H9 (cell line): Measurements from ENCODE around the gene DDX11. TPM values are rescaled to one million over a fixed set of nuclear protein-coding genes. Genes with fewer than 3 reads are reported as not detected.

Experiments used
- DNase-seq: peaks from one replicate; pipeline ENCODE4 v3.0.0-alpha.2; 2017
- H2AFZ ChIP-seq: one replicate; pipeline ENCODE4 v1.6.1; 2013; ENCODE audit warnings: mild to moderate bottlenecking, low read length, control low read depth, moderate library complexity
- H2AK5ac ChIP-seq: 2 replicates; pipeline ENCODE4 v1.6.1; 2013; ENCODE audit warnings: low read length, control low read depth, mixed read lengths; ENCODE audit not compliant: insufficient read length
- H2BK120ac ChIP-seq: one replicate; pipeline ENCODE4 v1.6.1; 2013; ENCODE audit warnings: low read depth, mild to moderate bottlenecking, low read length, control low read depth, inconsistent platforms; ENCODE audit not compliant: poor library complexity, severe bottlenecking
- H2BK12ac ChIP-seq: 2 replicates; pipeline ENCODE4 v1.6.1; 2013; ENCODE audit warnings: low read length, control low read depth, mixed read lengths, low read depth; ENCODE audit not compliant: insufficient read length
- H2BK15ac ChIP-seq: 2 replicates; pipeline ENCODE4 v1.6.1; 2013; ENCODE audit warnings: low read depth, low read length, control low read depth
- H2BK20ac ChIP-seq: one replicate; pipeline ENCODE4 v1.6.1; 2013; ENCODE audit warnings: low read depth, mild to moderate bottlenecking, low read length, control low read depth, inconsistent platforms; ENCODE audit not compliant: poor library complexity, severe bottlenecking
- H2BK5ac ChIP-seq: 2 replicates; pipeline ENCODE4 v1.6.1; 2013; ENCODE audit warnings: low read length, control low read depth, mixed read lengths; ENCODE audit not compliant: insufficient read length
- H3K14ac ChIP-seq: 2 replicates; pipeline ENCODE4 v1.6.1; 2013; ENCODE audit warnings: low read length, control low read depth; ENCODE audit not compliant: insufficient read depth
- H3K18ac ChIP-seq: 2 replicates; pipeline ENCODE4 v1.6.1; 2013; ENCODE audit warnings: low read depth, mild to moderate bottlenecking, mixed read lengths, low read length, control low read depth; ENCODE audit not compliant: insufficient read length
- H3K23ac ChIP-seq: 2 replicates; pipeline ENCODE4 v1.6.1; 2013; ENCODE audit warnings: low read length, control low read depth, mixed read lengths, low read depth; ENCODE audit not compliant: insufficient read length
- H3K23me2 ChIP-seq: 2 replicates; pipeline ENCODE4 v1.6.1; 2013; ENCODE audit warnings: low read depth, mild to moderate bottlenecking, mixed read lengths, low read length, control low read depth; ENCODE audit not compliant: insufficient read length, poor library complexity, severe bottlenecking
- H3K27ac ChIP-seq: 2 replicates; pipeline ENCODE4 v1.5.1; 2013; ENCODE audit warnings: low read length, control low read depth, mixed read lengths, low read depth; ENCODE audit not compliant: insufficient read length
- H3K27me3 ChIP-seq: 2 replicates; pipeline ENCODE4 v1.6.1; 2013; ENCODE audit warnings: low read length, control low read depth, inconsistent platforms; ENCODE audit not compliant: insufficient read depth
- H3K4ac ChIP-seq: 2 replicates; pipeline ENCODE4 v1.6.1; 2013; ENCODE audit warnings: low read depth, mild to moderate bottlenecking, control low read depth, inconsistent platforms, low read length, moderate library complexity
- H3K4me1 ChIP-seq: 2 replicates; pipeline ENCODE4 v1.6.1; 2013; ENCODE audit warnings: low read length, control low read depth, inconsistent platforms; ENCODE audit not compliant: insufficient read depth
- H3K4me2 ChIP-seq: 2 replicates; pipeline ENCODE4 v1.6.1; 2013; ENCODE audit warnings: low read length, control low read depth, mixed read lengths; ENCODE audit not compliant: insufficient read length, insufficient read depth
- H3K56ac ChIP-seq: 2 replicates; pipeline ENCODE4 v1.6.1; 2013; ENCODE audit warnings: low read depth, mild to moderate bottlenecking, mixed read lengths, low read length, control low read depth; ENCODE audit not compliant: insufficient read length
- H3K79me1 ChIP-seq: 2 replicates; pipeline ENCODE4 v1.6.1; 2013; ENCODE audit warnings: low read depth, mild to moderate bottlenecking, moderate library complexity, low read length, control low read depth, inconsistent platforms; ENCODE audit not compliant: insufficient read depth, poor library complexity, severe bottlenecking
- H3K79me2 ChIP-seq: 2 replicates; pipeline ENCODE4 v1.6.1; 2013; ENCODE audit warnings: low read length, control low read depth, inconsistent platforms; ENCODE audit not compliant: insufficient read depth
- H3K9ac ChIP-seq: 2 replicates; pipeline ENCODE4 v1.6.1; 2013; ENCODE audit warnings: low read length, control low read depth, mixed read lengths; ENCODE audit not compliant: insufficient read length; ENCODE audit errors: extremely low read depth
- H3K9me3 ChIP-seq: one replicate; pipeline ENCODE4 v1.6.1; 2013; ENCODE audit warnings: low read depth, low read length, inconsistent platforms; ENCODE audit not compliant: control insufficient read depth
- H3T11ph ChIP-seq: one replicate; pipeline ENCODE4 v1.6.1; 2013; ENCODE audit warnings: mild to moderate bottlenecking, low read length, control low read depth, inconsistent platforms
- H4K20me1 ChIP-seq: one replicate; pipeline ENCODE4 v1.6.1; 2013; ENCODE audit not compliant: control insufficient read depth, insufficient read length, insufficient read depth
- H4K5ac ChIP-seq: 2 replicates; pipeline ENCODE4 v1.6.1; 2013; ENCODE audit warnings: low read depth, mild to moderate bottlenecking, mixed read lengths, low read length, control low read depth; ENCODE audit not compliant: insufficient read length
- H4K8ac ChIP-seq: replicated peaks from 2 replicates; pipeline ENCODE4 v1.6.1; 2013; ENCODE audit warnings: low read length, control low read depth, mixed read lengths, low read depth; ENCODE audit not compliant: insufficient read length
- H4K91ac ChIP-seq: 2 replicates; pipeline ENCODE4 v1.6.1; 2013; ENCODE audit warnings: low read depth, mild to moderate bottlenecking, moderate library complexity, mixed read lengths, low read length, control low read depth; ENCODE audit not compliant: insufficient read length
- H3K27ac Mint-ChIP-seq, 3 experiments: 2 replicates in 2 of 3; 3 replicates in 1 of 3; pipeline ENCODE4 v1.8.0; 2020 to 2021; ENCODE audit warnings: mixed read lengths in 3 of 3, mild to moderate bottlenecking in 1 of 3, moderate library complexity in 1 of 3
- H3K27me3 Mint-ChIP-seq: 2 replicates; pipeline ENCODE4 v1.8.0; 2021; ENCODE audit warnings: low read depth, mild to moderate bottlenecking, moderate library complexity, mixed read lengths
- H3K36me3 Mint-ChIP-seq, 3 experiments: 2 replicates in 2 of 3; 3 replicates in 1 of 3; pipeline ENCODE4 v1.8.0; 2020 to 2021; ENCODE audit warnings: low read depth in 3 of 3, mixed read lengths in 3 of 3; ENCODE audit not compliant: insufficient read depth in 1 of 3
- H3K4me1 Mint-ChIP-seq, 2 experiments: 2 replicates each; pipeline ENCODE4 v1.8.0; 2020; ENCODE audit warnings: mixed read lengths in 2 of 2
- H3K4me3 Mint-ChIP-seq, 2 experiments: 2 replicates in 1 of 2; 3 replicates in 1 of 2; pipeline ENCODE4 v1.8.0; 2020 to 2021; ENCODE audit warnings: mild to moderate bottlenecking in 2 of 2, mixed read lengths in 2 of 2, moderate library complexity in 1 of 2
- H3K9me3 Mint-ChIP-seq, 2 experiments: 2 replicates in 1 of 2; 3 replicates in 1 of 2; pipeline ENCODE4 v1.8.0; 2020; ENCODE audit warnings: mild to moderate bottlenecking in 2 of 2, mixed read lengths in 2 of 2, moderate library complexity in 1 of 2
- WGBS: extraction: QIAGEN DNeasy Blood & Tissue Kit; methylation state at CpG from one replicate; pipeline ENCODE4 v1.1.7; 2013; ENCODE audit warnings: missing lambda C conversion rate, low lambda C conversion rate, mixed read lengths; ENCODE audit not compliant: insufficient read length; ENCODE audit errors: extremely low coverage; 5-methylcytosine and 5-hydroxymethylcytosine counted together
- total RNA-seq: library from RNA; stranded (reverse); gene quantifications from 2 replicates; pipeline ENCODE4 v1.2.1, GENCODE V29; 2021
- TF ChIP-seq, protein P1 (sequence below): fragments of 200-600 bp; sonication (generic); conservative IDR thresholded peaks from 3 replicates; pipeline ENCODE4 v1.8.0; 2021; ENCODE audit warnings: antibody characterized with exemption, mild to moderate bottlenecking

DDX11 gene
- total RNA-seq, 1 experiment from 2014 or later: 183 TPM

DNA sequence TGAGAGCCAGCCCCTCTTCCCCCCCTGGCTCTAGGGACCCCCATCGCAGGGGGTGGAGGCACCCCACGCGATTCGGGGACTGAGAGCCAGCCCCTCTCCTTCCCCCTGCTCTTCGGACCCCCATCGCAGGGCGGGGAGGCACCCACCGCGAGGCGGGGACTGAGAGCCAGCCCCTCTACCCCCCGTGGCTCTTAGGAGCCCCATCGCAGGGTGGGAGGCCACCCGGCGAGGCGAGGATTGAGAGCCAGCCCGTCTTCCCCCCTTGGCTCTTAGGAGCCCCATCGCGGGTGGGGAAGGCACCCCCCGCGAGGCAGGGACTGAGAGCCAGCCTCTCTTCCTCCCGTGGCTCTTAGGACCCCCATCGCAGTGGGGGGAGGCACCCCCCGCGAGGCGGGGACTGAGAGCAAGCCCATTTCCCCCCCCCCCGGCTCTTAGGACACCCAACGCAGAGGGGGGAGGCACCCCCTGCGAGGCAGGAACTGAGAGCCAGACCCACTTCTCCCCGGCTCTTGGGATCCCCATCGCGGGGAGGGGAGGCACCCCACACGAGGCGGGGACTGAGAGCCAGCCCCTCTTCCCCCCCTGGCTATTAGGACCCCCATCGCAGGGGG is 45.6 kb downstream of the DDX11 start:
- DNase-seq: no peak
- no peak overlapping the region for H3K23ac ChIP-seq

More for the DNA sequence above, 45.6 kb downstream of the DDX11 start:
- Histone ChIP-seq H2AK5ac (no peak overlapping the region), H2BK12ac (no peak overlapping the region), H3K79me2 (no peaks in the 10 kb centered on the region), H3K14ac (no peak overlapping the region; the same call in 1 of the 2 replicates), H3K4me2 (peak overlapping the region; percentile 45), H3K27me3 (peaks cover 24% of the 10 kb centered on the region), H4K8ac (no peak overlapping the region), H3K56ac (no peak overlapping the region), H4K91ac (no peak overlapping the region), H2BK20ac (no peak overlapping the region), H3K79me1 (no peaks in the 10 kb centered on the region), H4K20me1 (no peaks in the 10 kb centered on the region), H3K4me1 (no peaks in the 10 kb centered on the region), H2BK15ac (no peak overlapping the region), H4K5ac (no peak overlapping the region), H3K9ac (no peak overlapping the region), H2BK120ac (no peak overlapping the region), H3K9me3 (no peaks in the 10 kb centered on the region), H3T11ph (no peak overlapping the region), H2AFZ (no peak overlapping the region), H3K18ac (no peak overlapping the region), H3K27ac (no peak overlapping the region), H3K23me2 (peaks cover 21% of the 10 kb centered on the region), H3K4ac (no peak overlapping the region), H2BK5ac (no peak overlapping the region)
- H3K27ac Mint-ChIP-seq: no peak overlapping the region
- peaks cover 50% of the 10 kb centered on the region for H3K27me3 Mint-ChIP-seq
- WGBS: no CpG with 5 or more reads among the region's 34 CpGs
- no peaks in the 10 kb centered on the region; a peak in 1 of 7 replicates for H3K36me3 Mint-ChIP-seq
- H3K9me3 Mint-ChIP-seq: no peaks in the 10 kb centered on the region
- TF ChIP-seq, protein P1, sequence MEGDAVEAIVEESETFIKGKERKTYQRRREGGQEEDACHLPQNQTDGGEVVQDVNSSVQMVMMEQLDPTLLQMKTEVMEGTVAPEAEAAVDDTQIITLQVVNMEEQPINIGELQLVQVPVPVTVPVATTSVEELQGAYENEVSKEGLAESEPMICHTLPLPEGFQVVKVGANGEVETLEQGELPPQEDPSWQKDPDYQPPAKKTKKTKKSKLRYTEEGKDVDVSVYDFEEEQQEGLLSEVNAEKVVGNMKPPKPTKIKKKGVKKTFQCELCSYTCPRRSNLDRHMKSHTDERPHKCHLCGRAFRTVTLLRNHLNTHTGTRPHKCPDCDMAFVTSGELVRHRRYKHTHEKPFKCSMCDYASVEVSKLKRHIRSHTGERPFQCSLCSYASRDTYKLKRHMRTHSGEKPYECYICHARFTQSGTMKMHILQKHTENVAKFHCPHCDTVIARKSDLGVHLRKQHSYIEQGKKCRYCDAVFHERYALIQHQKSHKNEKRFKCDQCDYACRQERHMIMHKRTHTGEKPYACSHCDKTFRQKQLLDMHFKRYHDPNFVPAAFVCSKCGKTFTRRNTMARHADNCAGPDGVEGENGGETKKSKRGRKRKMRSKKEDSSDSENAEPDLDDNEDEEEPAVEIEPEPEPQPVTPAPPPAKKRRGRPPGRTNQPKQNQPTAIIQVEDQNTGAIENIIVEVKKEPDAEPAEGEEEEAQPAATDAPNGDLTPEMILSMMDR: no peak
- H3K4me1 Mint-ChIP-seq: peaks cover 9 to 18% of the 10 kb centered on the region in 2 experiments
- H3K4me3 Mint-ChIP-seq: peak overlapping the region in 1 of 2 experiments; percentile 83; a peak in 4 of 5 replicates
